GM18870 (cell line): Measurements from ENCODE around the gene PHKA1.
"Not testable (repeated sequence)": the region's sequence is repeated elsewhere in the genome, so short reads cannot be mapped to it uniquely, and the experiment has no call there.

ENCODE experiments used
- ATAC-seq: cut with Tn5 transposase; IDR thresholded peaks from one replicate; pipeline ENCODE4 v1.9.1; 2021; ENCODE audit warnings: moderate library complexity; ENCODE audit not compliant: unreplicated experiment

The PHKA1 gene

DNA sequence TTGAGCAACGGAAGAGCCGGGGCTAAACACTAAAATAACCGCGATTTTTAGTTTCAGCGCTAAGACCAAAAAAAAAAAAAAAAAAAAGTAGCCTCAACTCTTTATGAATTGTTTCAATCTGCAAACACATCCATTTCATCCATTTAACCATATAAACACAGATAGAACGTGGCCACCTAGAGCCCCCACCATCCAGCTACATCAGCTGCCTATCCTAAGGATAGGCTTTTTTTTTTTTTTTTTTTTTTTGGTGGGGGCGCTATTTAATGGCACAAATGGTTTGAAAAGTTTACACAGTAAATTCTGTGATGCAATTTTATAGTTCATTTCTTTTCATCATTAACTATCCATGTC, 141.0 kb downstream of the PHKA1 start:
- peak; percentile 31 for ATAC-seq

DNA sequence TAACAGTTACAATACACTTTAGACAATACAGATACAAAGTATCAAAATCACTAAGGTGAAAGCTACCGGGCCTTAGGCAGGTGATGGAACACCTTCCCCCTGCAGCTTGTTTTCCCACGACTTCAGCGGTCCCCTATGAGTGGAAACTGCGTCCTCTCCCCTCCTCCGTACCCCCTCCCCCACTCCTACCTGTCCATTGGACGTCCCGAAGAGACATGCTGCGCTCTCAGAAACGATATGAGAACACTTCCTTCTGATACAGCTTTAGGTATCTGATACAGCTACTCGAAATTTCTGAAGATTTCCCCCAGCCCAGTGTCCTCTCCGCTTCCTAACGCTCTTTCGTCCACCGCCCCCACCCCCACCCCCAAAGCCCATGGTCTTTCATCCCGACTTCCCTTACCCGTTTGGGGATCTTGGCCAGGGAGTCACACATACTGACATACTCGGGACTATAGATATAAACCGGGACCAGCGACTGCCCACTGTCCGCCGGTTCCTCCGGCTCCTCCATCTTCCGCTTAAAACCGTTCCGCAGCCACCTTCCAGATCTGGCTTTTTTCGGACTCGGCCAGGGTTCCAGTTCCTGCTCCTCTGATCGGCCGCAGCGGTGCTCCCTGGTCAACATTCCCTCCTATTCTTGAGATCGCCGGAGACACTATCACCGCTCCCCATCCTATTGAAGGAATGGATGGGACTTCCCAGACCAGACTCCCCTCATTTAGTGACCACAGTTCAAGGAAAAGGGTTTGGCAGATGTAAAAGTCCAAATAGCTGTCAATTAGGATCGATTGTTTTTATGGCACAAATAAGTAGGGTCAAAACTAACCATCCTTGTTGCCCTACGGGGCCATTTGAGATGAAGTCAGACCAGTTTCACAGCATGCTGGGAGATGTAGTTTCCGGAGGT, 141.6 kb downstream of the PHKA1 start, which contains the start of gene HDAC8:
TSS of gene HDAC8 (minus strand) at position 596 of the 910 bp plus-strand sequence. CDS start at position 514, 82 bp downstream.
- peak; percentile 96 for ATAC-seq

DNA sequence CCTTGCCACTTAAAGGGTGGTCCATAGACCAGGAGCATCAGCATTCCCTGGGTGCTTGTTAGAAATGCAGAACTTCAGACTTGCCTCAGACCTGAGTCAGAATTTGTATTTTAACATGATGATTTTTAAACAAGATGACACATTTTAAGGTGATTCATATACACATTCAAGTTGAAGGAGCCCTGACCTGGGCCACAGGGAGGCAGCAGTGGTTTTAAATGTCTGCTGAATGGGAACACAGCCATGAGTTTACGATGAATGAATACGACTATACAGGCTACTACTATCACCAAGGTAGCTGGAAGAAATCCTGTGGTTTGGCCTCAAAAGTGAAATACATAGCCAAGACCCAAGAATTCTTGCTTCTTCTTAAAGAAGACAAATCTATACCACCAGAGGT, 144.3 kb downstream of the PHKA1 start:
- ATAC-seq: no peak

DNA sequence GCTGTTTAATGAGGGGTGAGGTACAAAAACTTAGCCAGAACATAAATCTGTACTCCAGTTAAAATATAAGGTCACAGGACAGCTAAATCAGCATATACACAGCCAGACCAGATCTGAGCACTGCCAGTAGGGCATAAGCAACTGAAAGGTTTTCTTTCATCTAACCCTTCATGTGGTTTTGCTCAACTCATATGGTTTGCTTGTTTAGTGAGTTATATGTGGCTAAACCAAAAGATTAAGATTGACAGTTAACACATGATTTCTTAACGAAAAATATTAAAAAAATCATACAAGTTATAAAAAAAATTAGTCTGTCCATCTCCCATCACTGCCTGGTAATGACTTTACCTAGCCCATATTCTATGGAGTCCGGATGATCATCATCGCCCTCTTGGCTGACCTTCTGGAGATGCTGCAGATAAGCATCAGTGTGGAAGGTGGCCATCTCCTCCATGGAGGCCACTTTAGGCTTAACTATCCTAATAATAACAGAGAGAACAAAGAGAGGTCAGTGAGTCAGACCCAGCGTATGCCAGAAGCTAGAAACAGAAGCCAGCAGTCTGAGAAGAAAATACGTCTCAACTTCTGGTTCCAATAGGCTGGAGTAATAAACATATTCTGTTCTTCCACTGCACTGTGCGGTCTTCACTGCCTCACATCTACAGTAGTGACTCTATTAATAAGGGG, 145.6 kb downstream of the PHKA1 start:
- no peak for ATAC-seq

DNA sequence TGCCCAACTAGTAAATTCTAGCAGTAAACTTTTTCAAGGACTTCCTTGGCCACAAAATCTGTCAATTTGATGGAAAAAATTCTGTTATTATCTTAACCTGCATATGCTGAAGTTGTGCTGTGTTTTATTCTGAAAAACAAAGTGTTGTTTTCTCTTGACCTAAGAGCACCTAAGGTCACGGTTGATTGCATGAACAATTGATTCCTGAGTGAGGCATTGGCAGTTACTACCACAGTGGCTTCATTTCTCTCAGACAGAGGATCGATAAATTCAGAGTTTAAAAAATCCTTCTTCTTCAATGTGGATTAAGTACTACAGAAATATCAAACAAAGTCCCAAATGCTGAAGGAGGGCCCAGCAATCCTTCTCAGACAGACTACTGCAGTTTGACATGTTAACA, 147.7 kb downstream of the PHKA1 start:
- no peak for ATAC-seq

DNA sequence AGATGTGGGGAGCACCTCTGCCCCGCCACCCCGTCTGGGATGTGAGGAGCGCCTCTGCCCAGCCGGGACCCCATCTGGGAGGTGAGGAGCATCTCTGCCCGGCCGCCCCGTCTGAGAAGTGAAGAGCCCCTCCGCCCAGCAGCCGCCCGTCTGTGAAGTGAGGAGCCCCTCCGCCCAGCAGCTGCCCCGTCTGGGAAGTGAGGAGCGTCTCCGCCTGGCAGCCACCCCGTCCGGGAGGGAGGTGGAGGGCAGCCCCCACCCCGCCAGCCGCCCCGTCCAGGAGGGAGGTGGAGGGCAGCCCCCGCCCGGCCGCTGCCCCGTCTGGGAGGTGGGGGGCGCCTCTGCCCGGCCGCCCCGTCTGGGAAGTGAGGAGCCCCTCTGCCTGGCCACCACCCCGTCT, 154.5 kb downstream of the PHKA1 start:
- not testable (repeated sequence) for ATAC-seq

DNA sequence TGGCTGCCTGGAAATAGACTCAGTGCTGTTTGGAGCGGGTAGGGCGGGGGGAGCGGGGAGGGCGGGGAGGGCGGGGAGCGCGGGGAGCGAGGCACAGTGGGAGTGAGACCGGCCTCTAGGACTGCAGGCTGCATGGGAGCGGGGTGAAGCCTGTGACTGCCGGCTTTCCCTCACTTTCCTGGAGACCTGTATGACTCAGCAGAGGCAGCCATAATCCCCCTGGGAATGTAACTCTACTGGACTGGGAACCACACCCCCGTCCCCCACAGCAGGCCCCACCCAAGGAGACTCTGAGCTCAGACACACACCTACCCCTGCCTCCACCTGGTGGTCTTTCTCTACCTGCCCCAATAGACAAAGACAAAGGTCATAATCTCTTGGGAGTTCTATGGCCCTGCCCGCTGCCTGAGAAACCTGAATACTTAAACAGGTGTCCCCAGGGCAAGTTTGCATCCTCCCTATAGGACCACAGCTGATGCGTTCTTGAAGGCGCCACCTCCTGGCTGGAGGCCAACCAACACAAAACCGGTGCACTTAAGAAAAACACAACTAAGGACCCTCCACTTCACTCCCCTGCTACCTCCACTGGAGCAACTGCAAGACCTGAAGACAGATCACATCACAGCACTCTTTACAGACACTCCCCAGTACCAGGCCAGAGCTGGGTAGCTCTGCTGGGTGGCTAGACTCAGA, 159.5 kb downstream of the PHKA1 start:
- ATAC-seq: no peak

DNA sequence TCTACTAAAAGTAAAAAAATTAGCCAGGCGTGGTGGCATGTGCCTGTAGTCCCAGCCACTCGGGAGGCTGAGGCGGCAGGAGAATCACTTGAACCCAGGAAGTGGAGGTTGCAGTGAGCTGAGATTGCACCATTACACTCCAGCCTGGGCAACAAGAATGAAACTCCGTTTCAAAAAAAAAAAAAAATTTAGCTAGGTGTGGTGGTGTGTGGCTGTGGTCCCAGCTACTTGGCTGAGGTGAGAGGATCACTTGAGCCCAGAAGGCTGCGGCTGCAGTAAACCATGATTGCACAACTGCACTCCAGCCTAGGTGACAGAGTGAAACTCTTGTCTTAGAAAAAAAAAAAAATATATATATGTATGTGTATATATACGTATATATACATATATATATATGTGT, 161.7 kb downstream of the PHKA1 start:
- not testable (repeated sequence) for ATAC-seq

DNA sequence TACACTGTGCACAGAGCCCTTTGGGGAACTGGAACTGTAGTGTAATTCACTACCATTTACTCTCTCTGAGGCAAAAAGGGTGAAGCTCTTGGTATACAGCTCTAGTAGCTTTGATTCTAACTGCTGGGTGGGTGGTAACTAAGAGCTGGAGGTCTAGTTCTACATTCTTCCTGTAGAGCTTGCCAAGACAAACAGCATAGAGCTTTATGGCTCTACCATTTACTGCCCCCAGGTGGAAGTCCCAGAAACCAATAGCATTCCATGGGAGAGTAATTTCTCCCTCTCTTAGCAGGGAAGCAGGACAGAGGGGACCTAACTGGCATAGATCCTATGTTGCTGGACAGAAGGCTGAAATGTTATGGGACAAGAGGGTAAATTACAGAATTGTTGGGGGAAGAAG, 168.1 kb downstream of the PHKA1 start:
- no peak for ATAC-seq

DNA sequence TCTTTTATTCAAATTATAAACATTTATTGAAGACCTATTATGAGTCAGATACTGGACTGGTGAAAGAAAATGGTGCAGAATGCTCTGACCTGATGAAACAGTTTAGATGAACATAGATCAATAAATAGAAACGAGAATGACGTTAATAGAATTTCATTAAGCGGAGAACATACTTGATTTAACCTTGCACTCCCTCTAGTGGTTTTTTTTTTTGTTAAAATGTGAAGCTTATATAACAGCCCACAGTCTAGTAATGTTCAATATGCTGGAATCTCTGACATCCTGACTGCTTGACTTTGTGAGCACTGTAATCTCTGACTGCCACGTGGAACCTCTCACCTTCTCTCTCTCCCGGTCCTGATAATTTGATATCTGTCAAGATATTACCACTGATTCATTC, 173.8 kb downstream of the PHKA1 start:
- ATAC-seq: no peak

DNA sequence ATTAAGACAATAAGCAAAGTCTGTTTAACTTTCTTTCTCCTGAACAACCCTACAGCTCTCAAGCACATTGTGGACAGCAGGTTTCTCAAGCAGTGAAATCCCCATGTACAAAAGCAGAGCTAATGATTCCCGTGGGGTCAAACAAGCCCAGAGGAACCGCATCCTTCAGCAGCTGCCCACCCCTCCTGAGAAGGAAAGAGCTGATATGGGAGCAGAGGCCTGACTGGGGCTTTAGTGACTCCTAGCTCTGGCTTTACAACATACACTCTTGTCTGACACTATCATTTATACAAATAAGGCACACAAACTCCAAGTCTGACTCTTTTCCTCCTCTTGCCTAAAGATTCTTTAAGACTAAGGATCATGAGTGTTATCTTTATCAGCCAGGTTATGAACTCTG, 174.3 kb downstream of the PHKA1 start:
- no peak for ATAC-seq

DNA sequence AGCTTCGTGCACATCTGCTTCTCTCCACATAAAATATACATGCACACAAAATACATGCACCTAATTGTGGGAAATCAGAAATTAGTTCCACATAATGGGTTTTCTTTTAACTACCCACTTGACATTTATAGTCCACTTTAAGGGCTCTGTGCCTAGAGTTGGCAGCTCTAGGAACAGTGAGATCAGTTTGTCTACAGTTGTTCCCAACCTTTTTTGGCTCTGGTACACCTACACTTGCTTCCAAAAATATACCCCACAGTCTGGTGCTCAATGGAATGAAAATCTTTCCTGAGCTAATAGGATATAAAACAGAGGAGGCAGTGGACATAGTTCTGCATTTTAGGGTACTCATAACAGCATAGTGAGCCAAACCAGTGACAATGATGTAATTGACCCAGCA, 177.6 kb downstream of the PHKA1 start:
- no peak for ATAC-seq

DNA sequence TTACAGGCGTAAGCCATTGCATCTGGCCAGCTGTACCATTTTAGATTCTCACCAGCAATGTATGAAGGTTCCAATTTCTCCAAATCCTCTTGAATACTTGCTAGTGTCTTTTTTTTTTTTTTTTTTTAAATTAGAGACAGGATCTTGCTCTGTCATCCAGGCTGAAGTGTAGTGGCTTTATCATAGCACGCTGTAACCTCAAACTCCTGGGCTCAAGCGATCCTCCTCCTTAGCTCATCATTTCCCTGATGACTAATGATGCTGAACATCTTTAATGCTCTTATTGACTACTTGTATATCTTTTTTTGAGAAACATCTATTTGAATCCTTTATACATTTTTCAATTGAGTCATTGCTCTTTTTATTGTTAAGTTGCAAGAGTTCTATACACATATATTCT, 181.7 kb downstream of the PHKA1 start:
- no peak for ATAC-seq
